OCI-LY3 (cell line): ENCODE measurements around the gene PTPRN2.

Experiments used
- EZH2phosphoT487 ChIP-seq: fragments of 200-600 bp; shearing (Covaris generic); IDR thresholded peaks from 2 replicates; pipeline ENCODE4 v1.6.1; 2018; ENCODE audit warnings: antibody characterized with exemption, mixed run types, low read depth
- TF ChIP-seq, protein P1 (sequence below): fragments of 200-600, 300-600 bp; sonication (generic); IDR thresholded peaks from 2 replicates; pipeline ENCODE4 v1.5.1; 2014; ENCODE audit warnings: antibody characterized with exemption, low read length, low read depth

DNA sequence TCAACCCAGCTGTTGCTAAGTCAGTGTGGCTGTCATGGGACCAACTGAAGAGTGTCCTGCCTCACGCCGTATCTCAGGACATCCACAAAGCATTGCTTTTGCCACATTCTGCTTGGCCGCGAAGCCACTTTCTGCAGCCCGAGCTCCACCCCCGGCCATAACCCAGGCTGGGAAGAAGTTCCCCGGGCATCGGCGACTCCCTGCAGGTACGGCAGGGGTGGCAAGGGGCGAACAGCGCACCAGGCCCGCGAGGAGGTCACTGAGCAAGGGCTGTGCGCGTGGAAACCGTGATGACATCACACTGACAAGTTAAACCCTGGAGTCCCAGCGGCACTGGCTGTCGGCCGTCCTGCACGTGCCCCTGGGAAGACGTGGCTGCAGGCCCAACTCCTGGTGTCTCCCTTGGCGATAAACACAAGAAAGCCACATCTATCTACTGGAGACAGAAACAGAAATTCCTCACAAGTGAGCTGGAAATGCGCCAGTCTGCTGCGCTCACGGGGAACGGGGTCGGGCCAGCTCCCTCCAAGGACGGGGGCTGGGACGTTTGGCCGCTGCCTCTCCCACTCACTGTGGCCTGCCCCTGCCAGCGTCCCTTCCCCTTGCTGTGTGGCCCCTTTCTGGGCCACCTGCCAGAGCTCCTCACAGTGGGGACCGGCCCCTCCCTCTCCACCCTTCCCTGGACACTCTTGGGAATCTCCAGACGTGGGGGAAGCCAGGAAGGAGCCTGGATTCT lies 924.5 kb downstream of the PTPRN2 start:
- TF ChIP-seq, protein P1, sequence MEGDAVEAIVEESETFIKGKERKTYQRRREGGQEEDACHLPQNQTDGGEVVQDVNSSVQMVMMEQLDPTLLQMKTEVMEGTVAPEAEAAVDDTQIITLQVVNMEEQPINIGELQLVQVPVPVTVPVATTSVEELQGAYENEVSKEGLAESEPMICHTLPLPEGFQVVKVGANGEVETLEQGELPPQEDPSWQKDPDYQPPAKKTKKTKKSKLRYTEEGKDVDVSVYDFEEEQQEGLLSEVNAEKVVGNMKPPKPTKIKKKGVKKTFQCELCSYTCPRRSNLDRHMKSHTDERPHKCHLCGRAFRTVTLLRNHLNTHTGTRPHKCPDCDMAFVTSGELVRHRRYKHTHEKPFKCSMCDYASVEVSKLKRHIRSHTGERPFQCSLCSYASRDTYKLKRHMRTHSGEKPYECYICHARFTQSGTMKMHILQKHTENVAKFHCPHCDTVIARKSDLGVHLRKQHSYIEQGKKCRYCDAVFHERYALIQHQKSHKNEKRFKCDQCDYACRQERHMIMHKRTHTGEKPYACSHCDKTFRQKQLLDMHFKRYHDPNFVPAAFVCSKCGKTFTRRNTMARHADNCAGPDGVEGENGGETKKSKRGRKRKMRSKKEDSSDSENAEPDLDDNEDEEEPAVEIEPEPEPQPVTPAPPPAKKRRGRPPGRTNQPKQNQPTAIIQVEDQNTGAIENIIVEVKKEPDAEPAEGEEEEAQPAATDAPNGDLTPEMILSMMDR: no peak
- no peak for TF ChIP-seq EZH2phosphoT487
